Activated CD4-positive, CD25-positive, alpha-beta regulatory T cell (primary cell): ENCODE results near the gene GALNT16.
"Not testable (repeated sequence)": the region's sequence is repeated elsewhere in the genome, so short reads cannot be mapped to it uniquely, and the experiment has no call there.

ENCODE experiments used
- DNase-seq, 4 experiments: peaks; one replicate each; lab custom pipeline; 2025; lab: John Stamatoyannopoulos, UW

GALNT16 gene

DNA sequence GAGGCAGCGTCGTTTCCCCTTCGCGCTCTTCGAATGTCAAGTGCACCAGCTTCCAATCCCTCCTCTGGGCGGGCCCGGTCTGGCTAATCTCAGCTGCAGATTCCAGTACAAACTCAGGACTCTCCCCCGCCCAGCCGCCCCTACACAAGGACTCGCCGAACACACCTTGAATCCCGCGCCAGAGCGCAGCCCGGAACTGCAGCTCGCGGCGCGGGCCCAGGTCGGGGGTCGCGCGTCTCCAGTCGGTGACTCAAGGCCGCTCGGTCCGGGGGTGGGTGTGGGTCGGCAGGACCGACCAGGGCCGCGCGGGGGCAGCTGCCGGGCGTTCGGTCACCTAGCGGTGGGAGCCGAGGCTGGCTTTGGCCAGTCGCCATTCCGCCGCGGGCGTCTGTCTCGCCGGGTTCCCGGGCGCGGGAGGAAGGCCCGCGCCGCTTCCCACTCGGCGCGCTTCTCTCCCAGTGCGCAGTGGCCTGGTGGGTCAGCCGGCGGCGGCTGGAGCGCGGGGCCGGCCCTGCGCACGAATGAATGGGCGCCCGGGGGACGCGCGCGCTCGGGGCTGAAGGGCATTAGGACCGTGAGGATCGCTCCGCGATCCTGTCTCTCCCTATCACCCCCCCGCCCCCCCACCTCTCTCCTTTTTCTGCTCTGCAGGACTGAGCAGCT, at the start of gene GALNT16:
Gene GALNT16 (plus strand): TSS at position 632 of the 663 bp plus-strand sequence. CDS start 133 bp downstream, outside the sequence.
- no peak for DNase-seq

DNA sequence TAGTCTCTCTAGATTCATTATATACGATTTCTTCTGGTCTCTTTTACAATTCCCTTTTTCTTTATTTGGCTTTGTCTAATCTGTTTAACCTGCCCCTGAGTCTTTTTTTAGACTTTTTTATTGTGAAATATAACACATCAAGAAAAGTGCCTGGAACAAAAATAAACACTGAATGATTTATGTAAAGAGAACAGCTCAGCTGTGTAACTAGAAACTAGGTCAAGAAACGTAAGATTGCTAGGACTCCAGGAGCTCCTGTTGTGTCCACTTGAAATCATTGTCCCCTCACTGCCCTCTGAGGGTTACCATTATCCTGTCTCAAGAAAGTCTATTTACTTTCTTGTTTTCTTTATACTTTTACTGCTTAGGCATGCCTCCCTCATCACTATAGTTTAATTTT, 45.6 kb upstream of the GALNT16 start:
- no peak for DNase-seq

DNA sequence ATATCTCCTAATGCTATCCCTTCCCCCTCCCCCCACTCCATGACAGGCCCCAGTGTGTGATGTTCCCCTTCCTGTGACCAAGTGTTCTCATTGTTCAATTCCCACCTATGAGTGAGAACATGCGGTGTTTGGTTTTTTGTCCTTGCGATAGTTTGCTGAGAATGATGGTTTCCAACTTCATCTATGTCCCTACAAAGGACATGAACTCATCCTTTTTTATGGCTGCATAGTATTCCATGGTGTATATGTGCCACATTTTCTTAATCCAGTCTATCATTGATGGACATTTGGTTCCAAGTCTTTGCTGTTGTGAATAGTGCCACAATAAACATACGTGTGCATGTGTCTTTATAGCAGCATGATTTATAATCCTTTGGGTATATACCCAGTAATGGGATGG, 42.3 kb upstream of the GALNT16 start:
- DNase-seq, result not testable (repeated sequence)

DNA sequence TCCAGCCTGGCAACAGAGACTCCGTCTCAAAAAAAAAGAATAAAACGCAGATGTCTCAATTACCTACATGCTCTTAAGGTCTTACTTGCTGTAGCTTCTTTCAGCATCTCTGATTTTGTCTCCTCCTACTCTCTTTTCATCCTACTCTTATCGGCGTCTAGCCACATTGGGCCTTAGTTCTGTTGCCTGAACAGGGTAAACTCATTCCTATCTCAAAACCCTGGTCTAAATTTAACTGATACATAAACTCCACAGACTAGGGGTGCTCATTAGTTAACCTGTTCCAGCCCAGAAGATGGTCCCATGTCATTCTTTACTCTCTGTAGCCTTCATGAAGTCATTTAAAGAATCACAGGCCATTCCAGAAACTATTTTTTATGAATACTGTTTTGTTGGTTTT, 35.0 kb upstream of the GALNT16 start:
- no peak for DNase-seq

DNA sequence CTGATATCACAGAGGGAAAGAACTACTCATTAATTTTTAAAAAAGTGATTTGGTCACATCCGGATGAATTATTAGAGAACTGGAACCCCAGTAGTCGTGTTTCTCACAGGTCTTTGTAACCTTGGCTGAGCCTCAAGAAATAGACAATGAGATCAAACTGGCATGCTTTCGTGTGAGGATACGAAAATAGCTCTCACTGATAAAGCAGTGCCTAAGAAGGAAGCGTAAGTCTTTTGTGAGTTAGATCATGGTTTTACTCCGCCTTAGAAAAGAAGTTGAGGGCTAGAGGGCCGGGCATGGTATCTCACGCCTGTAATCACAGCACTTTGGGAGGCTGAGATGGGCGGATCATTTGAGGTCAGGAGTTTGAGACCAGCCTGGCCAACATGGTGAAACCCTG, 33.8 kb upstream of the GALNT16 start:
- no peak for DNase-seq

DNA sequence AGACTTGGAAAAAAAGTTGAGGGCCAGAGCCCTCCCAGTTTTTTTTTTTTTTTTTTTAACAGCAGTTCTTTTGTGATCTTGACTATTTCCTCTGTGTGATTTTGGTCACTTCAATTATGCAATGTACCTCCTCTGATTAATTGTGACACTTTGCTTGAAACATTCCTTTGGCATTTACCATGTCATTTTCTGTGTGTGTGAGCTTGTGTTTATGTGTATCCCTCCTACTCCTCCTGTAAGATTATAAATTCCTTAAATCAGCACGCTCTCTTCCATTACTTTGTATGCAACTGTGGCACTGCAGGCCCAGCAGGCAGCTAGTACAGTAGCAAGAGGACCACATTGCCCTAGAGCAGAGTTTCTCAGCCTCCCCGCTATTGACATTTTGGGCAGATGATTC, 33.2 kb upstream of the GALNT16 start:
- no peak for DNase-seq

DNA sequence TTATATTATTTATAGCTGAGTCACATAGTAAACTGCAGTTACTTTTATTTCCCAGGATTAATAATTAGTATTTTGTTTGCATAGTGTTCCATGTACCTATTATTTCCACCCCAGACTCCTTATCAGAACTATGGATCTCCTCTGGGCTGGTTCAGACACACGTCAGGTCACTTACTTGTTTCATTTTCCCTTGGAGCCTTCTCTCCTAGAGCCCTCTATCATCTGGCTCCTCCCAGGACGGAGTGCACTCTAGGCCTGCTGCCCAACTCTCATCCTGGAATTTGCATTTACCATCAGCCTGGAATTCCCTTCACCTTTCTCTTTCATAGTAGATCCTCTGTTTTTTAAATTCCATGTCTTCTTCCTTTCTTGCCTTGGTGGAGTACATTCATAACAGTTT, 28.5 kb upstream of the GALNT16 start:
- DNase-seq, result no peak

DNA sequence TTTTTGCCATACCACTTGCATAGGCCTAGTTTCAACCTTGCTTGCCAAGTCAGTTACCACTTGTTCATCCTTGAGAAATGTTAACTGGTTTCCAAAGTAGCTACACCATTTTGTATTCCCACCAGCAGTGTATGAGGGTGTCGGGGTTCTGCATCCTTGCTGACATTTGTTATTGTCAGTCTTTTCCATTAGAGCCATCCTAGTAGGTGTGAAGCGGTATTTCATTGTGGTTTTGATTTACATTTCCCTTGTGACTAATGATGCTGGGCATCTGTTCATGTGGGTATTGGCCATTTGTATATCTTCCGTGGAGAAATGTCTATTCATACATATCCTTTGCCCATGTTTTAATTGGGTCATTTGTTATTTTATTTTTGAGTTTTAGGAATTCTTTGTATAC, 27.6 kb upstream of the GALNT16 start:
- DNase-seq, result no peak

DNA sequence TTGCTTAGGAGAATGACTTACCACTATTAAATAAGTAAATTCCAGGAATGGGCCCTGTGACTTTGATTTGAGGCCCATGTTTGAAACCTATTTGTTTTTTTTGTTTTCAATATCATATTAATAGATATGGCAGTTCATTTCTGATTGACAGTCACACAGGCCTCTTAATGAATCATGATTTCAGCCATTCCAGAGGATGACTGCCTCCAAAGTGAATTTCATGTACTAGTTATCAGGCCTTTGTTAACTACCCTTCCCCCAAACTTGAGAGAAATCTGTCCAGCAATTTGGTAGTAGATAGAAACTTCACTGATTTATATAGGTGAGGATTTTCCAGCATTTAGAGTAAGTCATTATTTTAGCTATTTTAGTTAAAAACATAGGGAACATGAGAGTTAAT, 25.9 kb upstream of the GALNT16 start:
- no peak for DNase-seq

DNA sequence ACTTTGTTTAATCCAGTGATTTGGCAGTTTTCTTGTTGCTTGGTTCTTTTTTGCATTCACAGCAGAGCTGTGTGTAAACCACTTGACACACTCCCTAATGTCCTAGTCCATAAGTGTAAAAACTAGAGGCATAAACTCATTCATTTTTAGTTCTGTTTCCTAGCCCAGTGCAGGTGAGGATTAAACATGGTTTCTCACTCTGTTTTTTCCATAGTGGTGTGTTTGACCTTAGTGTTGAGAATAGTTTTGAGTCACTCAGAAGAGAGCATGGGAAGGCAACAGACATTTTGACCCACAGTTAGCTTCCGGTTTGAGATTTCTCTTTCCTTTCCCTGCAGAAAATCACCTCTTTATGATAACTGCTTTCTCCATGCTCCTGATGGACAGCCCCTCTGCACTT, 24.2 kb upstream of the GALNT16 start:
- DNase-seq, result no peak

DNA sequence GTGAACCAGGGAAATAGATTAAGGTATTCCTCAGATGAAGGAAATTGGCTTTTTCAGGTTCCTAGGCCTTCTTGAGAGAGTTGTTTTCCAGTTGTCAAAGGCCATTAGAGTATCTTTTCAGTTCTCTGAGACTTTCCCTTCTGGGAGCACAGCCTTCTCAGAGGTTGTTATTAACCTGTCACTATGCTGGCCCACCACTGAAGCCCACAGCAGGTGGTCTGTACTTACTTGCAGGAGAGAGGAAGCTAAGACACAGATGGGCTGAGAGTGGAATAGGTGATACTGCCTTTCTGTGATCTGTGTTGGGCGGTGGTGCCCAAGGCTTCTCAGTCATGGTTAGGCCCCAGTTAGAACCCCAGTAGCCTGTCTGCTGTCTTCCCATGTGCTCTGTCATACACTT, 22.8 kb upstream of the GALNT16 start:
- DNase-seq, result no peak

DNA sequence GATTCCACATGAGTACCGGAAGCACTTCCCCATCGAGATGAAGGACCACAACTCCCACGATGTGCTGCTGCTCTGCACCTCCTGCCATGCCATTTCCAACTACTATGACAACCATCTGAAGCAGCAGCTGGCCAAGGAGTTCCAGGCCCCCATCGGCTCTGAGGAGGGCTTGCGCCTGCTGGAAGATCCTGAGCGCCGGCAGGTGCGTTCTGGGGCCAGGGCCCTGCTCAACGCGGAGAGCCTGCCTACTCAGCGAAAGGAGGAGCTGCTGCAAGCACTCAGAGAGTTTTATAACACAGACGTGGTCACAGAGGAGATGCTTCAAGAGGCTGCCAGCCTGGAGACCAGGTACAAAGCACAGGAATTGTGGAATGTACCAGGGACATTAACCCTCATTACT, 22.4 kb upstream of the GALNT16 start:
- DNase-seq, result no peak

DNA sequence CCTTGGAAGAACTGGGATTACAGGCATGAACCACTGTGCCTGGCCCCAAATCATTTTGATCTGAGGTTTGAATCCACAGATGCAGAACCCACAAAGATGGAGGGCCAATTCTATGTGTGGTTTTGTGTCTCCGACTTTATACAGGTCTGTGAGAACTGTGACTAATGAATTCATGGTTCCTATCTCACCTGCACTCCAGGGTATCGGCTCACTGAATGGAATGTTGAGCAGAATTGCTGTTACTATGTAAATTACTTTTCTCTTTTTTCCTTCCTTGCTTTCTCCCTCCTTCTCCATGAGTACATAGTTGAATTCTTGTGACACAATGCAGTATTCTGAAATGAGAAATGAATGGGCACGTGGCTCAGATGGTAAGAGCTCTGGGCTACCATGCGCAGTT, 21.1 kb upstream of the GALNT16 start:
- no peak for DNase-seq

DNA sequence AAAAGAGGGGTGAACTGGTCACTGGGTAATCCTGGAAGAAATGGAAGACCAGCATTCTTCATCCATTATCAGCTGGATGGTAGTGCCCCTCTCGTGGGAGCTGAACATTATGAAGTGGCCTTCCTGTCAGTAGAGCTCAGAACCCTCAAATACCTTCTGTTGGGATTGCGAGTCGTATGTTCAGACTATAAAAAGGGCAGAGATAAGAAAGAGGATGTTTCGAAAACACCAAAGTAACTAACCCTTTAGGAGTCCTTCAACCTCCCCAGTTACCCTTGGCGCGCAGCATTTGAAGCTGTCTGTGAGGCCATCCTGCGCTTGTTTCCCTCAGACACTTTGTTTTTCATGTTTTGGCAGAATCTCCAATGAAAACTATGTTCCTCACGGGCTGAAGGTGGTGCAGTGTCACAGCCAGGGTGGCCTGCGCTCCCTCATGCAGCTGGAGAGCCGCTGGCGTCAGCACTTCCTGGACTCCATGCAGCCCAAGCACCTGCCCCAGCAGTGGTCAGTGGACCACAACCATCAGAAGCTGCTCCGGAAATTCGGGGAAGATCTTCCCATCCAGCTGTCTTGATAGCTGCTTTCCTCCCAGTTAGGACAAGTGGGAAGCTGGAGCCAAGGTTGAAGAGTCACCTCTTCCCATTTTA, 19.3 kb upstream of the GALNT16 start:
- DNase-seq, result no peak

DNA sequence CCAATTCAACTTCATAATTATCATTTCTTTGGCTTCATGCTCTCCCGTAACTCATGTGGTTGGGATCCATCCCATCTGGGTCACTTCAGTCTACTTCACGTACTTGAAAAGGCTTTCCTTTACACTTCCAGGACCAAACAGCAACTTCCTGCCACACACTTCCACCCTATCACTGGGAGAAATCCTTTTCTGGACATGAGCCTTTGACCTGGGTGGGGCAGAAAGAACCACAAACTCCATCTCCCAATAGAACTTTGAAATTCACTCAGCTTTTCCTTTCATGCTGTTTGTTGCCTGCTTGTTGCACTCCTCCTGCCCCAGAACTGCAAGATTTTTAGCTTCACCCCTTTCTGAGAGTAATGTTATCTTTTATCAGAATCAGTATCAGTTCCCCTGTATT, 18.4 kb upstream of the GALNT16 start:
- DNase-seq, result no peak

DNA sequence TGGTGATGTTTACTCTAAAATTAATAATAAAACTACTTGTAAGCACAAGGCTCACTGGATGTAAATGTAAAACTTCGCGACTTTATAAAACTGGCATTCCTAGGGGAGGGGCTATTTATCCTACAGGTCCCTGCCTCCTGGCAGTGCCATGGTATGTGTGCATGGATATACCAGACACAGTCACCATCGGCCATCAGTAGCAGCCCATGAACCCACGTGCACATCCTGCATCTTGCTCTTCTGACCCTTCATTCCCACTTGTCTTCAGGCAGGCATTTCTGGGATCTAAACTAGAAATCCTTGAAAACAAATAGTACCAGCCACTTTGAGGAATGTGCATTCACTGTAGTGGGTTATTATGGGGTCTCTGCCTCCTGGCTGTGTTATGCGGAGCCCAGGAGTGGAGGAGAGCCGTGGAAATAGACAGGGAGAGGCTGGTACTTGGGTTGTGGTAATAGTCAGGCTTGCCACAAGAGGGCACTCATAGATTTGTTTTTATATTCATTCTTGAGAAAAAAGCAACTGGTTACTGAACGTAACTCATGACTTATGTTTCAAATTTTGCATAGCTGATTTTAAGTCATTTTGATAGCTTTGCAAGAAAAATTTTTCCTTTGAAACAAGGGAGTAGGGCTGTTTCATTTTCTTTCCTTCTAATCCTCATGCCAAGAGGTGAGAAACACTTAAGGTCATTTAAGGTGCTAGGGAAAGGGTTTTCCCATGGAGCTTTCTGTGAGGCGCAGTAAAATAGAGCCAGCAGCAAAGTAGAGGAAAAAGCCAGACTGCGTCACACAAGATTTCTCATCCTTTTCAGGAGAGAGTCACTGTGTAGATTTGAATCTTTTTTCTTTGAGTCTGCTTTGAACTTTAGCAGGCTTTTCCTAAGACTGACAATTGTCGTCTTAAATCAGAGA, 17.4 kb upstream of the GALNT16 start:
- DNase-seq, result peak in 3 of 4 experiments; percentile 6 to 25 (median 22)

DNA sequence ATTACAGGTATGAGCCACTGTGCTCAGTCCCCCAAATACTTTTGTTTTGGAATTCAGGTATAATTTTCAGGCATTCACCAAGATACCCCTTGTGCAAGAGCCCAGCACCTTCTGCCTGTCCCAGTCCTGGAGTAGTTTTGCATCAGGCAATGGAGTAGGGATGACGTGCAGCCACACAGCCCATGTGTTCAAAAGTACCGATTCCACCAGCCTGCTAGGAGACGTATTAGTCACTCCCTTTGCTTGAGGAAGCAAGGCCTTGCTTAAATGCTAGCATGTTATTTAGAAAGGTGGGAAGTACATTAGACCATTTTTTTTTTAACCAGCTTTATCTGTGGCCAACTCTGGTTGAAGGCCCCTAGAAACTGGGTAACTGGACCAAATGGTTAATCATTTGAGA, 15.0 kb upstream of the GALNT16 start:
- DNase-seq, result no peak

DNA sequence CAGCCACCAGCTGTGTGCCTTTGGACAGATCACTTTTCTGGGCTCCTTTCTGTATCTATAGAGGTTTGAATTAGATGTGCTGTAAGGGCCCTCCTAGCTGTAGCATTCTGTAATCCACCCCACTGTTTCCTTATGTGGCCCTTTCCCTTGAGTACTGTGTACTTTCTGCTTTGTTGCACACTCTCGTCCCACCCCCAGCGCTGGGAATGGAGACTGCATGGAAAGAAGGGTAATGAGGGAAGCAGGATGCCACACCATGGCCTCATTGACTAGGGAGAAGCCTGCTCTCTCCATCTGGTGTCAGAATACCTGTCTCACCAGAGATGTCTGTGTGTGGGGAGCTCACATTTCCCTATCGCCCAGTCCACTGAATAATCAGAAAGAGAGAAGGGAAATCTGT, 13.6 kb upstream of the GALNT16 start:
- no peak for DNase-seq

DNA sequence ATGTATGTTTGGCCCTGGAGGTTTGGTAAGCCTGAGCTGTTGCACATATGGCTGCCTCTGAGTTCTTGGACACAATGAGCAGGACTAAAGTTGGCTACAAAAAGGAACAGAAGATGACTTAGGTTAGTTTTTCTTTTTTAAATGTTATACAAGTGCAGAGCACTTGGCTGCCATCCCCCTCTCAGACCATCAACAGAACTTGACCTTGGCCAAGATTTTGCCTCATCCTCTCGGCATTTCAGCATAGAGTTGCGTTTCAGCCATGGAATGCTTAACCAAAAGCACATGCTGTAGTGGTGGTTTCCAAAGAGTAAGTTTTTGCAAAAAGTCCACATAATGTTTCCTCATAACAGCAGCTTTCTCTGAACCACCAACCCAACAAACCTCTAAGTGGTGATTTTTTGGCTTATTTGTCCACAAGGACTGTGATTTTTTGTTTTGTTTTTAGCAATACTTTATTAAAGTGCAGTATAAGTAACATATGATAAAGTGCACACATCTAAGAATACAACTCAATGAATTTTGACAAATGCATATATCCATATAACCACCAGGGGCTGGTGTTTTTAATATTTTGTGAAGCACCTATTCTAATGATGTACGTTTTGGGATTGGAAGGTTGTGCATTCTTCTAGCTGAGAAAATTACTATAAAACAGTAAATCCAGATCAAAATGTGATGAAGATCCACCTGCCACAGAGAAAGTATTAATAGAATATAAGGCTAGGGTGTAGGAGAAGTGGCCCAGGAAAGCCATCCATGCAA, 12.1 kb upstream of the GALNT16 start:
- no peak for DNase-seq

DNA sequence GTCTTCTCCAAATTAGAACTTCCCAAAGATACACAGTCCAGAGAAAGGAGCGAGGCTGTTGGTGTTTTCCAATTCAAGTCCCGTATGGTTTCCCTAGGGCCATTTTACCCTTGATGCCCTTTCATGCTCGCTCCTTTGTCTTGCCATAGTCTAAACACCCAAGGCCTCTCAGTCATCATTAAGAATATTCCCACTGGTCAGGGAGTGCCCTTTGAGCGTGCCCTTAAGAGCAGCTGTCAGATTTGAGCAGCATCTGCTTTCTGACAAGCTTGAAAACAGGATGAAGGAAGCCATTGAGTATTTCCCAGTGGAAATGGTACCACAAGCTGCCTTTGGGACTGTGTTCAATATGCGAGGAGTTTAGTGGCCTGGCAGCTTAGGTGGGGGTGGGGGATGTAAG, 10.4 kb upstream of the GALNT16 start:
- DNase-seq, result no peak

DNA sequence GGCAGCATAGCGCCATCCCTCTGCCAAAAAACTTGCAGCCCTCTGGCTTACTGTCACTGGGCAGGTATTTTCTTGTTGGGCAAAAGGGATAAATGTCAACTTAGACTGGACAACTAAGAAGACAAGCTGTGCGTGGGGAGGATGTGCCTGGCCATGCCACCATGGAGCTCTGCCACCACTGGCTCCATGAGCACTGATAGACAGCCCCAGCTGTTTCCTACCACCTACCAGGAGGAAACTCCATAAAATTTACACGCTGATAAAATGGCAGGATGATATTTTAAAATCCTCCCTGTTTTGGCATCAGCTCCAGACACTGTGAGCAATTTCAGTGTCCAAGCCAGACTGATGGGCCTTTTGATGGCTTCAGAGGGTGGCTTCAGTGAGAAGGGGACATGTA, 7.1 kb upstream of the GALNT16 start:
- no peak for DNase-seq

DNA sequence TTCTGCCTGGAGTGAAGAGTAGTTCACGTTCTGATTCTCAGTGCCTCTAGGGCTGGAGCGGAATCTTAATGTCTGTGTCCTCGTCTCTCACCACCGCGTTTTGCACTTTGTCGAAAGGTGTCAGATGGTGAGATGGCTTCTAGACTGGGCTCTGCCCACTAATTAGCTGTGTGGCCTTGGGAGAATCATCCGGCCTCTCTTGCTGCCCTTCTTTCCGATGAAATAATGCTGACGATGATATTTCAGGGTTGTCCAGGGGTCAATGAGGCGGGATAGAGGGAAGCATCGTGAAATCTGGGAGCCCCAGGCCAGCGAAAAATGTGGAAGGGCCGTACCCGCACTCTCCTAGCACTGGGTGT, 811 bp upstream of the GALNT16 start:
- DNase-seq, result no peak
